OCI-M1 (cell line): ENCODE measurements around the gene NSD2.
"Not testable (repeated sequence)": the region's sequence is repeated elsewhere in the genome, so short reads cannot be mapped to it uniquely, and the experiment has no call there.

Experiments used
- DNase-seq: peaks from one replicate; lab custom pipeline; 2025; lab: John Stamatoyannopoulos, UW

The NSD2 gene

GRCh38 chr4:1985780-1986577 lies 114.8 kb downstream of the NSD2 start:
- DNase-seq, result no peak

- DNase-seq, result no peak
Observed at GRCh38 chr4:1986578-1987210, 115.5 kb downstream of the NSD2 start.

- DNase-seq, result no peak
Observed at GRCh38 chr4:1987296-1987695, 116.1 kb downstream of the NSD2 start.

GRCh38 chr4:1987721-1988326 lies 116.6 kb downstream of the NSD2 start:
- no peak for DNase-seq

- no peak for DNase-seq
Observed at GRCh38 chr4:1988327-1988724, 117.1 kb downstream of the NSD2 start.

- no peak for DNase-seq
Observed at GRCh38 chr4:1989533-1990347, 118.5 kb downstream of the NSD2 start.

GRCh38 chr4:1990348-1990645 lies 119.1 kb downstream of the NSD2 start:
- no peak for DNase-seq

GRCh38 chr4:1990676-1991075 lies 119.5 kb downstream of the NSD2 start:
- DNase-seq, result no peak

GRCh38 chr4:1991087-1991486 lies 119.9 kb downstream of the NSD2 start:
- no peak for DNase-seq

- DNase-seq, result no peak
Observed at GRCh38 chr4:1991596-1992434, 120.6 kb downstream of the NSD2 start.

- no peak for DNase-seq
Observed at GRCh38 chr4:1992468-1993168, 121.4 kb downstream of the NSD2 start.

GRCh38 chr4:1993169-1993516 lies 122.0 kb downstream of the NSD2 start:
- DNase-seq, result no peak

- not testable (repeated sequence) for DNase-seq
Observed at GRCh38 chr4:1993718-1994516, 122.7 kb downstream of the NSD2 start.

GRCh38 chr4:1994938-1995337 lies 123.7 kb downstream of the NSD2 start:
- no peak for DNase-seq

GRCh38 chr4:1996866-1997611 lies 125.8 kb downstream of the NSD2 start:
- no peak for DNase-seq

GRCh38 chr4:1997712-1998111 lies 126.5 kb downstream of the NSD2 start:
- no peak for DNase-seq

GRCh38 chr4:1998296-1998695 lies 127.1 kb downstream of the NSD2 start:
- DNase-seq, result no peak

- DNase-seq, result not testable (repeated sequence)
Observed at GRCh38 chr4:1999308-1999707, 128.1 kb downstream of the NSD2 start.

- DNase-seq, result not testable (repeated sequence)
Observed at GRCh38 chr4:2003361-2003760, 132.2 kb downstream of the NSD2 start.

GRCh38 chr4:2006367-2006766 lies 135.2 kb downstream of the NSD2 start:
- no peak for DNase-seq
